SH-SY5Y (cell line): ENCODE measurements around the gene KIAA2012.

ENCODE experiments used
- GATA2 ChIP-seq: IDR thresholded peaks from 2 replicates; pipeline ENCODE4 v1.6.1; 2011; ENCODE audit warnings: mild to moderate bottlenecking, low read depth, low read length
- GATA3 ChIP-seq: IDR thresholded peaks from 2 replicates; pipeline ENCODE4 v1.6.1; 2011; ENCODE audit warnings: low read depth, mild to moderate bottlenecking, low read length, moderate library complexity

- TF ChIP-seq GATA3 (no peak), GATA2 (no peak)
Measured at GRCh38 chr2:202172439-202173211, 99.6 kb downstream of the KIAA2012 start.
